Fibroblast of gingiva (primary cell): Measurements from ENCODE around the gene GMDS.

ENCODE experiments used
- DNase-seq: peaks from one replicate; pipeline ENCODE4 v3.0.0-alpha.2; 2011; ENCODE audit warnings: low read depth

Gene GMDS

GRCh38 chr6:1739220-1739619 lies 506.2 kb downstream of the GMDS start:
- DNase-seq, result no peak

GRCh38 chr6:1738558-1739081 lies 506.8 kb downstream of the GMDS start:
- no peak for DNase-seq

GRCh38 chr6:1737463-1738311 lies 507.7 kb downstream of the GMDS start:
- DNase-seq, result no peak

- DNase-seq, result no peak
These were observed 508.9 kb downstream of the GMDS start for GRCh38 chr6:1736346-1737105.

GRCh38 chr6:1735239-1735803 lies 510.1 kb downstream of the GMDS start:
- DNase-seq, result no peak

GRCh38 chr6:1730882-1731281 lies 514.5 kb downstream of the GMDS start:
- no peak for DNase-seq

- no peak for DNase-seq
These were observed 515.7 kb downstream of the GMDS start for GRCh38 chr6:1729750-1730140.

GRCh38 chr6:1729133-1729749 lies 516.2 kb downstream of the GMDS start:
- no peak for DNase-seq

- DNase-seq, result no peak
These were observed 519.0 kb downstream of the GMDS start for GRCh38 chr6:1726341-1726768.

- DNase-seq, result no peak
These were observed 520.8 kb downstream of the GMDS start for GRCh38 chr6:1724616-1725015.

- no peak for DNase-seq
These were observed 521.3 kb downstream of the GMDS start for GRCh38 chr6:1724124-1724523.

- DNase-seq, result no peak
These were observed 522.6 kb downstream of the GMDS start for GRCh38 chr6:1722801-1723200.

GRCh38 chr6:1720620-1721322 lies 524.6 kb downstream of the GMDS start:
- no peak for DNase-seq

- no peak for DNase-seq
These were observed 525.5 kb downstream of the GMDS start for GRCh38 chr6:1719922-1720321.

GRCh38 chr6:1716868-1717267 lies 528.5 kb downstream of the GMDS start:
- no peak for DNase-seq

- no peak for DNase-seq
These were observed 529.0 kb downstream of the GMDS start for GRCh38 chr6:1716396-1716795.

GRCh38 chr6:1715336-1715735 lies 530.1 kb downstream of the GMDS start:
- DNase-seq, result no peak

- no peak for DNase-seq
These were observed 530.8 kb downstream of the GMDS start for GRCh38 chr6:1714654-1715053.

- no peak for DNase-seq
These were observed 532.3 kb downstream of the GMDS start for GRCh38 chr6:1713016-1713600.

GRCh38 chr6:1712451-1712850 lies 533.0 kb downstream of the GMDS start:
- DNase-seq, result no peak

- no peak for DNase-seq
These were observed 534.3 kb downstream of the GMDS start for GRCh38 chr6:1711136-1711535.
